B cell (primary cell): ENCODE results near the gene STAC3.

Experiments used
- CTCF ChIP-seq: fragments of 200-600 bp; IDR thresholded peaks from one replicate; pipeline ENCODE4 v1.8.0; 2022; ENCODE audit warnings: antibody characterized with exemption, mild to moderate bottlenecking
- EZH2 ChIP-seq: IDR thresholded peaks from 2 replicates; pipeline ENCODE4 v1.6.1; 2012; ENCODE audit warnings: borderline replicate concordance, low read depth, mild to moderate bottlenecking, moderate library complexity, low read length; ENCODE audit not compliant: insufficient read depth, poor library complexity, severe bottlenecking

DNA sequence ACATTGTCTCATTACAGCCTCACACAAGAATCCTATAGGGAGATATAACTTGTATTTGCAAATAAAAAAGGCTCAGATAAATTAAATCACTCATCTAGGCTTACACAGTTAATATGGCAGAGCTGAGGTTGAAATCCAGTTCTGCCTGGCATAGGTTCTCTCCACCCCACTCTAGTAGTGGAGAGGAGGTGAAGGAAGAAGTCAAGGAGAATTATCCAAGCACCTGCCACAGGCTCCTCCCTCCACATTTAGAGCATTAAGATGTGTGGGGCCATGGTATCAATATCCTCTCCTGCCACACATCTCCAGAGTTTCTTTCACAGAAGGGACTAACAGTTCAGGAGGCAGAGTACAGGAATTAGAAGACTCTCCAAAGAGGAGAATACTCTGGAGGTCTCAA, 22.5 kb upstream of the STAC3 start:
- TF ChIP-seq EZH2 (no peak), CTCF (no peak)
